ENCODE data around the gene TM4SF4. TPM values are rescaled to one million over a fixed set of nuclear protein-coding genes. Genes with fewer than 3 reads are reported as not detected.

Gene TM4SF4
- total and polyA plus RNA-seq, 2 experiments from 2014 or later, result not detected

DNA sequence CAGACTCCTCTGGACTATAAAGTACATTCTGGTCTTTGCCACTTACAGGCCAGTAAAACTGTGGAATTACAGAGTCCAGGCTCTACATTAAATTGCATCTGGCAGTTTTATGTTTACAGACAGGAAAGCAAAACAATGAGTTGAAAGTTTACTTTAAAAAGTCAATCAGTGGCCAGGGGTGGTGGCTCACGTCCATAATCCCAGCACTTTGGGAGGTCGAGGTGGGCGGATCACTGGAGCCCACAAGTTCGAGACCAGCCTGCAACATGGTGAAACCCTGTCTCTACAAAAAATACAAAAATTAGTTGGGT, 53.8 kb downstream of the TM4SF4 start:
- H3K4me3 Mint-ChIP-seq, result no peak overlapping the region
- H3K27me3 Mint-ChIP-seq (ENCODE audit: insufficient read depth, low read depth, poor library complexity), result peaks cover 3% of the 10 kb centered on the region
- peaks cover 19% of the 10 kb centered on the region; the same call in 1 of the 2 replicates for H3K4me1 ChIP-seq (ENCODE audit: insufficient read depth)
- no peaks in the 10 kb centered on the region for H3K27me3 ChIP-seq (ENCODE audit: insufficient read depth)
- H3F3A ChIP-seq (replicated peaks; ENCODE audit: low read depth), result no peaks in the 10 kb centered on the region
- H3K4me2 ChIP-seq, result no peak overlapping the region
- H3K9me3 Mint-ChIP-seq, result no peaks in the 10 kb centered on the region
- no peaks in the 10 kb centered on the region for H3K9me2 ChIP-seq (ENCODE audit: insufficient read depth)
- peaks cover 16% of the 10 kb centered on the region; the same call in 1 of the 3 replicates for H3K36me3 Mint-ChIP-seq (ENCODE audit: low read depth)
- no peak overlapping the region for H3K4me3 ChIP-seq
- ATAC-seq, result no peak
- H2AFZ ChIP-seq, result no peak overlapping the region
- TF ChIP-seq, protein P1, sequence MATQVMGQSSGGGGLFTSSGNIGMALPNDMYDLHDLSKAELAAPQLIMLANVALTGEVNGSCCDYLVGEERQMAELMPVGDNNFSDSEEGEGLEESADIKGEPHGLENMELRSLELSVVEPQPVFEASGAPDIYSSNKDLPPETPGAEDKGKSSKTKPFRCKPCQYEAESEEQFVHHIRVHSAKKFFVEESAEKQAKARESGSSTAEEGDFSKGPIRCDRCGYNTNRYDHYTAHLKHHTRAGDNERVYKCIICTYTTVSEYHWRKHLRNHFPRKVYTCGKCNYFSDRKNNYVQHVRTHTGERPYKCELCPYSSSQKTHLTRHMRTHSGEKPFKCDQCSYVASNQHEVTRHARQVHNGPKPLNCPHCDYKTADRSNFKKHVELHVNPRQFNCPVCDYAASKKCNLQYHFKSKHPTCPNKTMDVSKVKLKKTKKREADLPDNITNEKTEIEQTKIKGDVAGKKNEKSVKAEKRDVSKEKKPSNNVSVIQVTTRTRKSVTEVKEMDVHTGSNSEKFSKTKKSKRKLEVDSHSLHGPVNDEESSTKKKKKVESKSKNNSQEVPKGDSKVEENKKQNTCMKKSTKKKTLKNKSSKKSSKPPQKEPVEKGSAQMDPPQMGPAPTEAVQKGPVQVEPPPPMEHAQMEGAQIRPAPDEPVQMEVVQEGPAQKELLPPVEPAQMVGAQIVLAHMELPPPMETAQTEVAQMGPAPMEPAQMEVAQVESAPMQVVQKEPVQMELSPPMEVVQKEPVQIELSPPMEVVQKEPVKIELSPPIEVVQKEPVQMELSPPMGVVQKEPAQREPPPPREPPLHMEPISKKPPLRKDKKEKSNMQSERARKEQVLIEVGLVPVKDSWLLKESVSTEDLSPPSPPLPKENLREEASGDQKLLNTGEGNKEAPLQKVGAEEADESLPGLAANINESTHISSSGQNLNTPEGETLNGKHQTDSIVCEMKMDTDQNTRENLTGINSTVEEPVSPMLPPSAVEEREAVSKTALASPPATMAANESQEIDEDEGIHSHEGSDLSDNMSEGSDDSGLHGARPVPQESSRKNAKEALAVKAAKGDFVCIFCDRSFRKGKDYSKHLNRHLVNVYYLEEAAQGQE (IDR thresholded peaks at IDR 0.05; ENCODE audit: unreplicated experiment), result no peak
- TF ChIP-seq ZNF114 (CRISPR knock-in tag; IDR thresholded peaks at IDR 0.05) (no peak), NANOG (IDR thresholded peaks at IDR 0.05; ENCODE audit: borderline replicate concordance) (no peak), STAT1 (IDR thresholded peaks at IDR 0.05; ENCODE audit: unreplicated experiment) (no peak), EZH2phosphoT487 (IDR thresholded peaks at IDR 0.05; ENCODE audit: unreplicated experiment) (no peak)
- no peaks in the 10 kb centered on the region for H4K20me1 ChIP-seq (replicated peaks; ENCODE audit: insufficient read depth)
- H3K27ac ChIP-seq (ENCODE audit: low read depth), result 0 out of 2 replicates have a peak overlapping the region, but pooled peaks have one; percentile 11
- peaks cover 14% of the 10 kb centered on the region; the same call in 2 of the 3 replicates for H3K4me1 Mint-ChIP-seq
- peaks cover 6% of the 10 kb centered on the region; the same call in 1 of the 2 replicates for H3K36me3 ChIP-seq (ENCODE audit: insufficient read depth)
- H3K79me2 ChIP-seq (replicated peaks; ENCODE audit: insufficient read depth), result peaks cover 22% of the 10 kb centered on the region
- DNase-seq (ENCODE audit: low spot score), result no peak
- H3K27ac Mint-ChIP-seq, result peak overlapping the region; percentile 11; the same call in 1 of the 2 replicates

DNA sequence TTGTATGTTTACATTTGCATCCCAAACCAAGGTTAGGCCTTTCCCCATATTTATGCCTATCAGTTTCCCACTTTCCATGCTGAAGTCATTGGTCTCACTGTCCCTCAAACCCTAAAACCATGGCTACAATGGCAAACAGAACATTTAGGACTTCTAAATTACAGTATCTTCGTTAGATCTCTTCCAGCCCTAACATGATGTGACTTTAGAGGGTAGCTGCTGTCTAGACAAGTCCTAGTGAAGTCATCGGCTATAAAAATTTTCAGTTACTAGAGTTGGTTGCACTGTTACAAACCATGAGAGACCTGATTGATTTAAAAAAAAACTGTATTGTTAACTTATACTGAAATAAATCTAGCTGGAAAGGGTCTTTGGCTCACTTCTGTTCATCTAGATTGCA, 54.6 kb downstream of the TM4SF4 start:
- Mint-ChIP-seq H3K4me1 (peaks cover 14% of the 10 kb centered on the region; the same call in 2 of the 3 replicates), H3K27ac (no peak overlapping the region), H3K36me3 (ENCODE audit: low read depth) (peaks cover 8% of the 10 kb centered on the region; the same call in 1 of the 3 replicates), H3K27me3 (ENCODE audit: insufficient read depth, low read depth, poor library complexity) (peaks cover 3% of the 10 kb centered on the region), H3K4me3 (no peak overlapping the region), H3K9me3 (no peaks in the 10 kb centered on the region)
- Histone ChIP-seq H3K79me2 (replicated peaks; ENCODE audit: insufficient read depth) (peaks cover 22% of the 10 kb centered on the region), H3F3A (replicated peaks; ENCODE audit: low read depth) (no peaks in the 10 kb centered on the region), H3K4me1 (ENCODE audit: insufficient read depth) (peaks cover 19% of the 10 kb centered on the region; the same call in 1 of the 2 replicates), H4K20me1 (replicated peaks; ENCODE audit: insufficient read depth) (no peaks in the 10 kb centered on the region), H3K36me3 (ENCODE audit: insufficient read depth) (peaks cover 6% of the 10 kb centered on the region; the same call in 1 of the 2 replicates), H3K4me2 (no peak overlapping the region), H3K4me3 (no peak overlapping the region), H3K27me3 (ENCODE audit: insufficient read depth) (no peaks in the 10 kb centered on the region), H3K9me2 (ENCODE audit: insufficient read depth) (no peaks in the 10 kb centered on the region), H2AFZ (no peak overlapping the region), H3K27ac (ENCODE audit: low read depth) (peak overlapping the region; percentile 53; the same call in 1 of the 2 replicates)
- DNase-seq (ENCODE audit: low spot score) (no peak), ATAC-seq (no peak)
- TF ChIP-seq, protein P2, sequence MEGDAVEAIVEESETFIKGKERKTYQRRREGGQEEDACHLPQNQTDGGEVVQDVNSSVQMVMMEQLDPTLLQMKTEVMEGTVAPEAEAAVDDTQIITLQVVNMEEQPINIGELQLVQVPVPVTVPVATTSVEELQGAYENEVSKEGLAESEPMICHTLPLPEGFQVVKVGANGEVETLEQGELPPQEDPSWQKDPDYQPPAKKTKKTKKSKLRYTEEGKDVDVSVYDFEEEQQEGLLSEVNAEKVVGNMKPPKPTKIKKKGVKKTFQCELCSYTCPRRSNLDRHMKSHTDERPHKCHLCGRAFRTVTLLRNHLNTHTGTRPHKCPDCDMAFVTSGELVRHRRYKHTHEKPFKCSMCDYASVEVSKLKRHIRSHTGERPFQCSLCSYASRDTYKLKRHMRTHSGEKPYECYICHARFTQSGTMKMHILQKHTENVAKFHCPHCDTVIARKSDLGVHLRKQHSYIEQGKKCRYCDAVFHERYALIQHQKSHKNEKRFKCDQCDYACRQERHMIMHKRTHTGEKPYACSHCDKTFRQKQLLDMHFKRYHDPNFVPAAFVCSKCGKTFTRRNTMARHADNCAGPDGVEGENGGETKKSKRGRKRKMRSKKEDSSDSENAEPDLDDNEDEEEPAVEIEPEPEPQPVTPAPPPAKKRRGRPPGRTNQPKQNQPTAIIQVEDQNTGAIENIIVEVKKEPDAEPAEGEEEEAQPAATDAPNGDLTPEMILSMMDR (conservative IDR thresholded peaks at IDR 0.05; ENCODE audit: low read depth in 2 of 2), result no peak
- TF ChIP-seq ZNF331 (CRISPR knock-in tag; IDR thresholded peaks at IDR 0.05; ENCODE audit: low read depth) (no peak), ZNF114 (CRISPR knock-in tag; IDR thresholded peaks at IDR 0.05) (no peak), STAT1 (IDR thresholded peaks at IDR 0.05; ENCODE audit: unreplicated experiment) (no peak), EZH2 (IDR thresholded peaks at IDR 0.05; ENCODE audit: low read depth, unreplicated experiment) (no peak), NANOG (IDR thresholded peaks at IDR 0.05; ENCODE audit: borderline replicate concordance) (no peak), CREB1 (CRISPR knock-in tag; IDR thresholded peaks at IDR 0.05; ENCODE audit: low read depth) (no peak)
- TF ChIP-seq, protein P3, sequence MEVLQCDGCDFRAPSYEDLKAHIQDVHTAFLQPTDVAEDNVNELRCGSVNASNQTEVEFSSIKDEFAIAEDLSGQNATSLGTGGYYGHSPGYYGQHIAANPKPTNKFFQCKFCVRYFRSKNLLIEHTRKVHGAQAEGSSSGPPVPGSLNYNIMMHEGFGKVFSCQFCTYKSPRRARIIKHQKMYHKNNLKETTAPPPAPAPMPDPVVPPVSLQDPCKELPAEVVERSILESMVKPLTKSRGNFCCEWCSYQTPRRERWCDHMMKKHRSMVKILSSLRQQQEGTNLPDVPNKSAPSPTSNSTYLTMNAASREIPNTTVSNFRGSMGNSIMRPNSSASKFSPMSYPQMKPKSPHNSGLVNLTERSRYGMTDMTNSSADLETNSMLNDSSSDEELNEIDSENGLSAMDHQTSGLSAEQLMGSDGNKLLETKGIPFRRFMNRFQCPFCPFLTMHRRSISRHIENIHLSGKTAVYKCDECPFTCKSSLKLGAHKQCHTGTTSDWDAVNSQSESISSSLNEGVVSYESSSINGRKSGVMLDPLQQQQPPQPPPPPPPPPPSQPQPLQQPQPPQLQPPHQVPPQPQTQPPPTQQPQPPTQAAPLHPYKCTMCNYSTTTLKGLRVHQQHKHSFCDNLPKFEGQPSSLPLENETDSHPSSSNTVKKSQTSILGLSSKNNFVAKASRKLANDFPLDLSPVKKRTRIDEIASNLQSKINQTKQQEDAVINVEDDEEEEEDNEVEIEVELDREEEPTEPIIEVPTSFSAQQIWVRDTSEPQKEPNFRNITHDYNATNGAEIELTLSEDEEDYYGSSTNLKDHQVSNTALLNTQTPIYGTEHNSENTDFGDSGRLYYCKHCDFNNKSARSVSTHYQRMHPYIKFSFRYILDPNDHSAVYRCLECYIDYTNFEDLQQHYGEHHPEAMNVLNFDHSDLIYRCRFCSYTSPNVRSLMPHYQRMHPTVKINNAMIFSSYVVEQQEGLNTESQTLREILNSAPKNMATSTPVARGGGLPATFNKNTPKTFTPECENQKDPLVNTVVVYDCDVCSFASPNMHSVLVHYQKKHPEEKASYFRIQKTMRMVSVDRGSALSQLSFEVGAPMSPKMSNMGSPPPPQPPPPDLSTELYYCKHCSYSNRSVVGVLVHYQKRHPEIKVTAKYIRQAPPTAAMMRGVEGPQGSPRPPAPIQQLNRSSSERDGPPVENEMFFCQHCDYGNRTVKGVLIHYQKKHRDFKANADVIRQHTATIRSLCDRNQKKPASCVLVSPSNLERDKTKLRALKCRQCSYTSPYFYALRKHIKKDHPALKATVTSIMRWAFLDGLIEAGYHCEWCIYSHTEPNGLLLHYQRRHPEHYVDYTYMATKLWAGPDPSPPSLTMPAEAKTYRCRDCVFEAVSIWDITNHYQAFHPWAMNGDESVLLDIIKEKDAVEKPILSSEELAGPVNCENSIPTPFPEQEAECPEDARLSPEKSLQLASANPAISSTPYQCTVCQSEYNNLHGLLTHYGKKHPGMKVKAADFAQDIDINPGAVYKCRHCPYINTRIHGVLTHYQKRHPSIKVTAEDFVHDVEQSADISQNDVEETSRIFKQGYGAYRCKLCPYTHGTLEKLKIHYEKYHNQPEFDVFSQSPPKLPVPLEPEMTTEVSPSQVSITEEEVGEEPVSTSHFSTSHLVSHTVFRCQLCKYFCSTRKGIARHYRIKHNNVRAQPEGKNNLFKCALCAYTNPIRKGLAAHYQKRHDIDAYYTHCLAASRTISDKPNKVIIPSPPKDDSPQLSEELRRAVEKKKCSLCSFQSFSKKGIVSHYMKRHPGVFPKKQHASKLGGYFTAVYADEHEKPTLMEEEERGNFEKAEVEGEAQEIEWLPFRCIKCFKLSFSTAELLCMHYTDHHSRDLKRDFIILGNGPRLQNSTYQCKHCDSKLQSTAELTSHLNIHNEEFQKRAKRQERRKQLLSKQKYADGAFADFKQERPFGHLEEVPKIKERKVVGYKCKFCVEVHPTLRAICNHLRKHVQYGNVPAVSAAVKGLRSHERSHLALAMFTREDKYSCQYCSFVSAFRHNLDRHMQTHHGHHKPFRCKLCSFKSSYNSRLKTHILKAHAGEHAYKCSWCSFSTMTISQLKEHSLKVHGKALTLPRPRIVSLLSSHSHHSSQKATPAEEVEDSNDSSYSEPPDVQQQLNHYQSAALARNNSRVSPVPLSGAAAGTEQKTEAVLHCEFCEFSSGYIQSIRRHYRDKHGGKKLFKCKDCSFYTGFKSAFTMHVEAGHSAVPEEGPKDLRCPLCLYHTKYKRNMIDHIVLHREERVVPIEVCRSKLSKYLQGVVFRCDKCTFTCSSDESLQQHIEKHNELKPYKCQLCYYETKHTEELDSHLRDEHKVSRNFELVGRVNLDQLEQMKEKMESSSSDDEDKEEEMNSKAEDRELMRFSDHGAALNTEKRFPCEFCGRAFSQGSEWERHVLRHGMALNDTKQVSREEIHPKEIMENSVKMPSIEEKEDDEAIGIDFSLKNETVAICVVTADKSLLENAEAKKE (CRISPR knock-in tag; IDR thresholded peaks at IDR 0.05), result no peak

Data from GM23338 (cell line).